Parathyroid adenoma (tissue), 2 donors: ENCODE data around the gene ZNF662.
A peak's percentile ranks its signal among the peaks of the same experiment; 100 is the strongest.

Experiments
- H2AFZ ChIP-seq: fragments of 300-600 bp; sonication (generic); one replicate; pipeline ENCODE4 v1.7.0; 2017; ENCODE audit warnings: antibody characterized with exemption, mild to moderate bottlenecking
- H3K27ac ChIP-seq: fragments of 300-600 bp; sonication (generic); one replicate; pipeline ENCODE4 v1.7.0; 2017
- H3K27me3 ChIP-seq: fragments of 300-600 bp; sonication (generic); one replicate; pipeline ENCODE4 v1.7.0; 2017; ENCODE audit warnings: low read length; ENCODE audit not compliant: control insufficient read depth, insufficient read depth
- H3K36me3 ChIP-seq: fragments of 300-600 bp; sonication (generic); one replicate; pipeline ENCODE4 v1.7.0; 2017; ENCODE audit warnings: low read length; ENCODE audit not compliant: control insufficient read depth, insufficient read depth
- H3K4me1 ChIP-seq: fragments of 300-600 bp; sonication (generic); one replicate; pipeline ENCODE4 v1.7.0; 2017; ENCODE audit warnings: control low read depth
- H3K4me2 ChIP-seq: fragments of 300-600 bp; sonication (generic); one replicate; pipeline ENCODE4 v1.7.0; 2017; ENCODE audit warnings: low read length
- H3K4me3 ChIP-seq: fragments of 300-600 bp; sonication (generic); one replicate; pipeline ENCODE4 v1.7.0; 2017; ENCODE audit warnings: low read depth, low read length
- H3K79me2 ChIP-seq: fragments of 300-600 bp; sonication (generic); one replicate; pipeline ENCODE4 v1.7.0; 2017; ENCODE audit warnings: control low read depth
- H3K9ac ChIP-seq: fragments of 300-600 bp; sonication (generic); one replicate; pipeline ENCODE4 v1.7.0; 2017; ENCODE audit warnings: mild to moderate bottlenecking
- H3K9me3 ChIP-seq: fragments of 300-600 bp; sonication (generic); one replicate; pipeline ENCODE4 v1.7.0; 2017; ENCODE audit warnings: low read length; ENCODE audit not compliant: control insufficient read depth
- CTCF ChIP-seq: fragments of 300-600 bp; sonication (generic); IDR thresholded peaks from one replicate; pipeline ENCODE4 v1.7.0; 2017; ENCODE audit warnings: antibody characterized with exemption, mild to moderate bottlenecking
- donor health status: primary hyperparathyroidism.

The ZNF662 gene

GRCh38 chr3:42960786-42961185, 54.8 kb downstream of the ZNF662 start:
- Histone ChIP-seq H3K4me1 (no peaks in the 10 kb centered on the region), H2AFZ (no peak overlapping the region), H3K9me3 (no peaks in the 10 kb centered on the region), H3K4me2 (no peak overlapping the region), H3K27me3 (no peaks in the 10 kb centered on the region), H3K27ac (no peak overlapping the region), H3K4me3 (no peak overlapping the region), H3K36me3 (no peaks in the 10 kb centered on the region), H3K9ac (no peak overlapping the region), H3K79me2 (no peaks in the 10 kb centered on the region)
- no peak for TF ChIP-seq CTCF

- no peak overlapping the region for H3K4me3 ChIP-seq
- no peak overlapping the region for H2AFZ ChIP-seq
- H3K4me1 ChIP-seq = no peaks in the 10 kb centered on the region
- H3K9me3 ChIP-seq = no peaks in the 10 kb centered on the region
- no peak overlapping the region for H3K27ac ChIP-seq
- no peak overlapping the region for H3K9ac ChIP-seq
- no peak overlapping the region for H3K4me2 ChIP-seq
- H3K27me3 ChIP-seq = no peaks in the 10 kb centered on the region
- peak; percentile 68 for TF ChIP-seq CTCF
- no peaks in the 10 kb centered on the region for H3K36me3 ChIP-seq
- H3K79me2 ChIP-seq = no peaks in the 10 kb centered on the region
Measured at GRCh38 chr3:42961633-42962032, 55.7 kb downstream of the ZNF662 start.

- no peaks in the 10 kb centered on the region for H3K9me3 ChIP-seq
- no peak overlapping the region for H2AFZ ChIP-seq
- no peak overlapping the region for H3K9ac ChIP-seq
- H3K4me3 ChIP-seq = no peak overlapping the region
- H3K27me3 ChIP-seq = no peaks in the 10 kb centered on the region
- H3K4me2 ChIP-seq = no peak overlapping the region
- no peaks in the 10 kb centered on the region for H3K79me2 ChIP-seq
- no peaks in the 10 kb centered on the region for H3K4me1 ChIP-seq
- H3K36me3 ChIP-seq = no peaks in the 10 kb centered on the region
- no peak overlapping the region for H3K27ac ChIP-seq
- no peak for TF ChIP-seq CTCF
Measured at GRCh38 chr3:42963269-42963668, 57.3 kb downstream of the ZNF662 start.

- H3K79me2 ChIP-seq = no peaks in the 10 kb centered on the region
- no peak overlapping the region for H3K27ac ChIP-seq
- H3K4me1 ChIP-seq = no peaks in the 10 kb centered on the region
- H3K4me3 ChIP-seq = no peak overlapping the region
- no peak overlapping the region for H2AFZ ChIP-seq
- H3K4me2 ChIP-seq = no peak overlapping the region
- H3K27me3 ChIP-seq = no peaks in the 10 kb centered on the region
- H3K9me3 ChIP-seq = no peaks in the 10 kb centered on the region
- no peaks in the 10 kb centered on the region for H3K36me3 ChIP-seq
- H3K9ac ChIP-seq = no peak overlapping the region
- no peak for TF ChIP-seq CTCF
Measured at GRCh38 chr3:42964266-42964665, 58.3 kb downstream of the ZNF662 start.
